ENCODE measurements around the gene PRKCB.

The PRKCB gene

DNA sequence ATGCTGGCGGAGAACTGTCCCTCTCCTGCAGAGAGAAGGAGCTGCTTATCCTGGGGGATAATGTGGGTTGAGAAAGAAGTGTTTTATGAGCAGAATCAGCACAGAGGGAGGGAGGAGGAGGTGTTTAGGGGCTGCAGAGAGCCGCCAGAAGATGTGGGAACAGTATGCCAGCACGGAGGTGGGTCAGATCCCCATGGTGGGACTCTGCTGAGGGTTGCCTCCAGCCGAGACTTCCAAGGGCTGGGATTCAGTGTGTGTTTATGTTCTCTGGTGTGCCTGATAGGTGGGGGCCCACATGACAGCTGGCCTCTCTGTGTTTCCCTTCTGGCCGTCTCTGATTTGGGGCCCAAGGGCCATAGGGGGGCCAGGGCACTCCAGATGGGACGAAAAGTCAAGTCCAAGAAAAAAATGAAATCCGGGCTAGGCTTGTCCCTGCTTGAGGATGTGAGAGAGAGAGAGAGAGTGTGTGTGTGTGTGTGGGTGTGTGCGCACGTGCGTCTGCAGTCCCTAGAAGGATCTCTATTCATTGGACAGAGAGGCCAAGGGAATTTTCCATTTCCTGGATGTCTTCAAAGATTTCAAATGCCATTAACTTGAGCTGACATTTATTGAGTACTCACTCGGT, 21.6 kb downstream of the PRKCB start:
- Histone ChIP-seq H3K27me3 (ENCODE audit: control insufficient read depth, insufficient read depth, low read length) (no peaks in the 10 kb centered on the region), H3K4me1 (ENCODE audit: control insufficient read depth, insufficient read depth, low read length) (no peaks in the 10 kb centered on the region), H3K36me3 (ENCODE audit: control insufficient read depth, insufficient read depth, low read length) (no peaks in the 10 kb centered on the region), H3K9me3 (ENCODE audit: control insufficient read depth, low read length) (no peaks in the 10 kb centered on the region), H3K9ac (ENCODE audit: low read length) (no peak overlapping the region), H3K4me3 (ENCODE audit: low read length) (no peak overlapping the region)

DNA sequence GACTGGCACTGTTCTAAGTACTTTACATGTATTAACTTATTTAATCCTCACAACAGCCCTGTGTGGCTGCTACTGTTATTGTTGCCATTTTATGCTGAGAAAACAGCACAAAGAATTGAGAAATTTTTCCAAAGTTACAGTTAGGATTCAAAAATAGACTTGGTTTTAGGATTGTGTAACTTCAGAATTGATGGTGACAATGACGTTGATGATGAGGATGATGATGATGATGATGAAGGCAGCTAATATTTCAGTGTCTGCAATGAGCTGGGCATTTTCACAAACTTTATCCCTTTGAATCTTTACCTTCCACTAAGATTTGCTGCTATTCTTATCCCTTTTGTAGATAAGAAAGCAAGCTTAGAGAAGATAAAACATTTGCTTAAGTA, 22.1 kb downstream of the PRKCB start:
- no peak overlapping the region for H3K9ac ChIP-seq (ENCODE audit: low read length)
- H3K9me3 ChIP-seq (ENCODE audit: control insufficient read depth, low read length) = no peaks in the 10 kb centered on the region
- H3K36me3 ChIP-seq (ENCODE audit: control insufficient read depth, insufficient read depth, low read length) = no peaks in the 10 kb centered on the region
- no peaks in the 10 kb centered on the region for H3K27me3 ChIP-seq (ENCODE audit: control insufficient read depth, insufficient read depth, low read length)
- H3K4me3 ChIP-seq (ENCODE audit: low read length) = no peak overlapping the region
- H3K4me1 ChIP-seq (ENCODE audit: control insufficient read depth, insufficient read depth, low read length) = no peaks in the 10 kb centered on the region

DNA sequence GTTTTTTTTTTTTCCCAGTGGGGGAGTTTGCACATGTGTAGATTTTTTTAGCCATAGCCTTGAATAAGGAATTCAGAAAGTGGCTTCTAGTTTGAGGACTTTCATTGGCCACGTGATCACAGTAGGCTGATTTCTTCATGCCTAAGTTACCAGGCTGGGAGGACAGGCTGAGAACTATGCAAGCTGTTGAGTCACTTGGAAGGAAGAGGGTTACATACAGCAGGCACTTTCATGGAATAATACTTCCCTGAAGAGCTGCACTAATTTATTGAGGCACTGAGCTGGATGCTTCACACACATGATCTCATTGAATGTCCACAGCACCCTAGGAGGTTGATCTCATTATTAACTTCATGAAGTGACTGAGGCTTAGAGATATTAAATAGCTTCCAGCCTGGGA, 22.8 kb downstream of the PRKCB start:
- Histone ChIP-seq H3K27me3 (ENCODE audit: control insufficient read depth, insufficient read depth, low read length) (no peaks in the 10 kb centered on the region), H3K4me1 (ENCODE audit: control insufficient read depth, insufficient read depth, low read length) (no peaks in the 10 kb centered on the region)

DNA sequence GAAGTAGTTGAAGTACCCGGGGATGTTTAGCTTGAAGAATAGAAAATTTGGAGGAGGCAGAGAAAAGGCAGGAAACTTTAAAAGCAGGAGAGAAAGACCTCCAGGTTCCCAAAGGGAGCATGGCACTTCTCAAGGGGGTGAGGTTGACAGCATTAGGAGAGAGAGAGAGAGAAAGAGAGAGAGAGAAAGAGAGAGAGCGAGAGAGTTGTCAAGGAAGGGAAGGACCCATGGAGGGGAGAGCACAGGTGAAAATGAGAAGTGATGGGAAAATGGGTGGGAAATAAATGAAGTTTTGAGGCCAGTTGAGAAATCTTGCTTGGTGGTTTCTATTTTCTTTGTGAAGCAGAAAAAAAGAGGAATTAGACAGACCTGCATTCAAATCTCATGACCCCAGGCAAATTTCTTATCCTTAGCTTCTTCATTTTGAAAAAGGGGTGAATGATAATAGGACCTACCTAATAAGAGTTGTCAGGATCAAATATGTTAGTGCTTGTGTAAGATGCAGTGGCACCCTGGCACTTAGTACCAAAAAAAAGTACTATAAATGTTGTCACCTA, 24.0 kb downstream of the PRKCB start:
- Histone ChIP-seq H3K9me3 (ENCODE audit: control insufficient read depth, low read length) (no peaks in the 10 kb centered on the region), H3K4me1 (ENCODE audit: control insufficient read depth, insufficient read depth, low read length) (no peaks in the 10 kb centered on the region)

More for the DNA sequence above, 22.8 kb downstream of the PRKCB start:
- Histone ChIP-seq H3K9me3 (ENCODE audit: control insufficient read depth, low read length) (no peaks in the 10 kb centered on the region), H3K9ac (ENCODE audit: low read length) (no peak overlapping the region), H3K4me3 (ENCODE audit: low read length) (no peak overlapping the region), H3K36me3 (ENCODE audit: control insufficient read depth, insufficient read depth, low read length) (no peaks in the 10 kb centered on the region)

DNA sequence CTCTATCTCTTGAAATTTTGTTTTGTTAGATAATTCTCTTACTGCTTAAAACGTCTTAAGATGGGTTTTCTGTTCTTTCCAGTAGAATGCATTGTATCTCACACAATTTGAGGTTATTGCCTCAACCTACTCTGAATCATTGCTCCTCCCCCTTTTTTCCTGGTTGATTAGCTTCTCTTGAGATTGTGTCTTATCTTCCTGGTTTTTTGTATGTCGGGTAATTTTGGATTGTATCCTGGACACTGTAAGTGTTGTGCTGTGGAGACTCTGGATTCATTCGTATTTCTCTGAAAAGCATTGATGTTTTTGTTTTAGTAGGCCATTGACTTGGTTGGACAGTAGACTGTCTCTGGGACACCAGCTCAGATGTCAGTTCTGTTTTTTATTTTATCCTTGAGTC, 26.1 kb downstream of the PRKCB start:
- Histone ChIP-seq H3K4me1 (ENCODE audit: control insufficient read depth, insufficient read depth, low read length) (no peaks in the 10 kb centered on the region), H3K4me3 (ENCODE audit: low read length) (no peak overlapping the region), H3K9me3 (ENCODE audit: control insufficient read depth, low read length) (no peaks in the 10 kb centered on the region), H3K9ac (ENCODE audit: low read length) (no peak overlapping the region), H3K36me3 (ENCODE audit: control insufficient read depth, insufficient read depth, low read length) (no peaks in the 10 kb centered on the region), H3K27me3 (ENCODE audit: control insufficient read depth, insufficient read depth, low read length) (no peaks in the 10 kb centered on the region)

More for the DNA sequence above, 24.0 kb downstream of the PRKCB start:
- Histone ChIP-seq H3K36me3 (ENCODE audit: control insufficient read depth, insufficient read depth, low read length) (no peaks in the 10 kb centered on the region), H3K27me3 (ENCODE audit: control insufficient read depth, insufficient read depth, low read length) (no peaks in the 10 kb centered on the region), H3K9ac (ENCODE audit: low read length) (no peak overlapping the region), H3K4me3 (ENCODE audit: low read length) (no peak overlapping the region)

DNA sequence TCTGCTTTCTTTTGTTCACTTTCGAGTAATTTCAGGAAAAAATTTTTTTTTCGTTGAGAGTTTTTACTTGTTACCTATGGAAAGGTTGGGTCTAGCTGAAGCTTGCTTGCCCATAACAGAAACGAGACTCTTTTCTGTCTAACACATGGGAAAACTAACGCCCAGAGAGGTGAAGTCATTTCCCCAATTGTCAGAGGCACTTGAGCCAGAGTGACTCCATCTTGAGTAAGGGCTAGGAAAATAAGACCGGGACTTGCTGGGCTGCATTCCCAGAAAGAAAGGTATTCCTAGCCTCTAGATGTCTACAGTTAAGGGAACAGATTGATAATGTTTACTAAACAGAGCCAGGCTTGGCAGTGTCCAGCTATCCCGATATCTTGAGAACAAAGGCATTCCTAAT, 26.8 kb downstream of the PRKCB start:
- no peaks in the 10 kb centered on the region for H3K4me1 ChIP-seq (ENCODE audit: control insufficient read depth, insufficient read depth, low read length)
- H3K36me3 ChIP-seq (ENCODE audit: control insufficient read depth, insufficient read depth, low read length) = no peaks in the 10 kb centered on the region
- no peaks in the 10 kb centered on the region for H3K9me3 ChIP-seq (ENCODE audit: control insufficient read depth, low read length)
- H3K4me3 ChIP-seq (ENCODE audit: low read length) = no peak overlapping the region
- H3K9ac ChIP-seq (ENCODE audit: low read length) = no peak overlapping the region
- H3K27me3 ChIP-seq (ENCODE audit: control insufficient read depth, insufficient read depth, low read length) = no peaks in the 10 kb centered on the region

DNA sequence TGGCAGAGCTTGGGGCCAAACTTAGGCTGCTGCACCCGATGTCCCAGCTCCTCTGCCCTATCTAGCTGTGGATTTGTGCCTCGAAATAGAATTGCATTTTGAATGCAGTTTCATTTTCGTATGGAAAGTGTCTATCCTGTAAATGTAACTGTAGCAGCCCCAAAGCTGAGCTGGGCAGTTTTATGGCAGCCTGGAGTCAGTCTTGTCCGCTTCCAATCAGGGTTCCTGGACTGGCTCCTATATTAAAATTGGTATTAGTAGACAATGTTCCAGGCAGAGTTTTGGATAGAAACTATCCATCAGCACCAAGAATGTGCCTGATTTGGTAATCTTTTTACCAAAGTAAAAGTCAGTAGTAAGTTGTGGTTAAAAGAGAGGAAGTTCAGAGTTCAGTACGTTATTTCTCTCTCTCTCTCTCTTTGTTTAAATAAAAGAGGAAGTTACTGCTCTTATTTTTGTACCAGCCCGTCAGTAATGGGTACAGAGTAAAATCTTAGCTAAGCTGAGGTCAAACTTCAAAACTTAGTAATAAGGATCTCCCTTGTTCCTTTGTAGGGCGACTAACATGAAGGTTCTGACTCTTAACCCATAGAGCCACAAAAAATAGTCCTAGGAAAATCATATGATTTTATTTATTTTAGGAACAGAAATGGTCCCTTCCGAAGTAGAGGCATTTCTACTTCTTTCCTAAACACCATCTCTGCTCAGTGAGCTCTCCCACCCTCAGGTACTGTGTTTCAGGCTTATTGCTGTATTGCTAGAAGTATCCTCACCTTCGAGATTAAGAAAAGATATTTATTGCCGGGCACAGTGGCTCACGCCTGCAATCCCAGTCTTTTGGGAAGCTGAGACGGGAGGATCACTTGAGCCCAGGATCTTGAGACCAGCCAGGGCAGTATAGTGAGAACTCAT, 28.0 kb downstream of the PRKCB start:
- no peaks in the 10 kb centered on the region for H3K27me3 ChIP-seq (ENCODE audit: control insufficient read depth, insufficient read depth, low read length)
- H3K4me1 ChIP-seq (ENCODE audit: control insufficient read depth, insufficient read depth, low read length) = no peaks in the 10 kb centered on the region
- no peaks in the 10 kb centered on the region for H3K9me3 ChIP-seq (ENCODE audit: control insufficient read depth, low read length)
- no peak overlapping the region for H3K4me3 ChIP-seq (ENCODE audit: low read length)
- no peaks in the 10 kb centered on the region for H3K36me3 ChIP-seq (ENCODE audit: control insufficient read depth, insufficient read depth, low read length)
- no peak overlapping the region for H3K9ac ChIP-seq (ENCODE audit: low read length)

DNA sequence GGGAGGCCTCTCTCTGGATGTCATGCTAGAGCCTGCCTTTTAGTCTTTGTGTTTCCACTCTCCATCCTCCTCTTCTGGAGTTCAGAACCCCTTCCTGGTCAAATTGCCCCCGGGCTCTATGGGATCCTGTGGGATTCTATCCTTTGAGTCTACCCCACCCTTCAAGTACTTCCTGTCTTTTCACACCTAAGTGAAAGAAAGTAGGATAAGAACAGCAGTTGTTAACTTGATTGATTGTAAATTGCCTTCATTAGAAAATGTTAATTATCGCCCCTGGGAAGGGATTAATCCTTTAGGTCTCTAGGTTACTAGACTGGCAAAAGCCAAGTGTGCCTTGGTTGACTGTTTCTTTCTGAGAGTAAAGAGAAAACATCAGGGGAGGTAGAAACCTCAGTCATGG, 30.1 kb downstream of the PRKCB start:
- Histone ChIP-seq H3K36me3 (ENCODE audit: control insufficient read depth, insufficient read depth, low read length) (no peaks in the 10 kb centered on the region), H3K4me1 (ENCODE audit: control insufficient read depth, insufficient read depth, low read length) (no peaks in the 10 kb centered on the region), H3K27me3 (ENCODE audit: control insufficient read depth, insufficient read depth, low read length) (no peaks in the 10 kb centered on the region), H3K4me3 (ENCODE audit: low read length) (no peak overlapping the region), H3K9ac (ENCODE audit: low read length) (no peak overlapping the region), H3K9me3 (ENCODE audit: control insufficient read depth, low read length) (no peaks in the 10 kb centered on the region)

DNA sequence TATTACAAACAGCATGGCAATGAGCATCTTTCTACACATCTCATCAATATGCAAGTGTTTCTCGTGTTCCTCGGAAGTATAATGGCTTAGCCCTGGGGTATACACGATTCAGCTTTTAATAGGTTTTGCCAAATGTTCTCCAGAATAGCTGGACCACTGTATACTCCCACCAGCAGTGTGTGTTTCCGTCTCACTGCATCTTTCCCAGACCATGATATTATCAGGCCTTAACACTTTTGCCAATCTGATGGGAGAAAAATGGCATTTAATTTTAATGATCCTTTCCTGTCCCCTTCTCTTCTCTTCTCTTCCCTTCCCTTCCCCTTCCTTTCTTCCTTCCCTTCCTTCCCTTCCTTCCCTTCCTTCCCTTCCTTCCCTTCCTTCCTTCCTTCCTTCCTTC, 30.8 kb downstream of the PRKCB start:
- Histone ChIP-seq H3K27me3 (ENCODE audit: control insufficient read depth, insufficient read depth, low read length) (no peaks in the 10 kb centered on the region), H3K4me1 (ENCODE audit: control insufficient read depth, insufficient read depth, low read length) (no peaks in the 10 kb centered on the region), H3K36me3 (ENCODE audit: control insufficient read depth, insufficient read depth, low read length) (no peaks in the 10 kb centered on the region), H3K9me3 (ENCODE audit: control insufficient read depth, low read length) (no peaks in the 10 kb centered on the region), H3K9ac (ENCODE audit: low read length) (no peak overlapping the region), H3K4me3 (ENCODE audit: low read length) (no peak overlapping the region)

DNA sequence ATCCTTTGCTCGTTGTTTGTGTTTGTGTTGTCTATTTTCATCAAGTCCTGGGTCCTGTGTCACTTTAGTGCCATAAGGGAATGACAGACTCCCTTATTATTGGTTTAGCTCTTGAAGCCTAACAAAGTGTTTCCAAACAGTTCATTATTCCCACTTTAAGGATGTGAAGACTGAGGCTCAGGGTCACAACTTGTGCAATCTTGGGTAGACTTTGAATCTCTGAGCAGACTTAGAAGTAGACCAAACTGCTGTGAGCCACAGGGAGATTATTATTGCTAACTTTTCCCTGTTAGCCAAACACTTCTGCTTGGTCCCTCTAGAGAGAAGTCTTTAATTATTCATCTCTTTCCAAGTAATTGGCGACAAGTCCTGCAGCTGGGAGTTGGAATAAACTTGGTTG, 31.8 kb downstream of the PRKCB start:
- no peaks in the 10 kb centered on the region for H3K9me3 ChIP-seq (ENCODE audit: control insufficient read depth, low read length)
- H3K36me3 ChIP-seq (ENCODE audit: control insufficient read depth, insufficient read depth, low read length) = no peaks in the 10 kb centered on the region
- no peaks in the 10 kb centered on the region for H3K27me3 ChIP-seq (ENCODE audit: control insufficient read depth, insufficient read depth, low read length)
- no peak overlapping the region for H3K9ac ChIP-seq (ENCODE audit: low read length)
- no peak overlapping the region for H3K4me3 ChIP-seq (ENCODE audit: low read length)
- H3K4me1 ChIP-seq (ENCODE audit: control insufficient read depth, insufficient read depth, low read length) = no peaks in the 10 kb centered on the region

DNA sequence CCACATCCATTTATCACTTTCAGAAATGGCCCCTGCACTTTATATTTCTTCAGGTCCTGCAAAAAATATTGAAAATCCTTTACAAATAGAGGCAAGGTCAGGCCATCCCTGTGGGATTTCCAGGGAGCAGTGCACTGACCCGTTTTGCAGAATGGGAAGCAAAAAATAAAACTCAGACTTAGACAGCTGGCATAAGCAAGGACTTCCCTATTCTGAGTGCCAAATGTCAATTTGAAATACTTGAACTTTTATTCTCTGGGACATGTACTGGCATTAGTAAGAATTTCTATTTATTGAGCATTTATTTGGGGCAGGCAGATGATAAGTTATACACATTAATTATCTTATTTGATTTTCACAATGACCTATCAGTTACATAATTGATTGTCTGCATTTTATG, 32.4 kb downstream of the PRKCB start:
- no peak overlapping the region for H3K4me3 ChIP-seq (ENCODE audit: low read length)
- no peaks in the 10 kb centered on the region for H3K27me3 ChIP-seq (ENCODE audit: control insufficient read depth, insufficient read depth, low read length)
- no peaks in the 10 kb centered on the region for H3K36me3 ChIP-seq (ENCODE audit: control insufficient read depth, insufficient read depth, low read length)
- H3K9me3 ChIP-seq (ENCODE audit: control insufficient read depth, low read length) = no peaks in the 10 kb centered on the region
- no peak overlapping the region for H3K9ac ChIP-seq (ENCODE audit: low read length)
- no peaks in the 10 kb centered on the region for H3K4me1 ChIP-seq (ENCODE audit: control insufficient read depth, insufficient read depth, low read length)

DNA sequence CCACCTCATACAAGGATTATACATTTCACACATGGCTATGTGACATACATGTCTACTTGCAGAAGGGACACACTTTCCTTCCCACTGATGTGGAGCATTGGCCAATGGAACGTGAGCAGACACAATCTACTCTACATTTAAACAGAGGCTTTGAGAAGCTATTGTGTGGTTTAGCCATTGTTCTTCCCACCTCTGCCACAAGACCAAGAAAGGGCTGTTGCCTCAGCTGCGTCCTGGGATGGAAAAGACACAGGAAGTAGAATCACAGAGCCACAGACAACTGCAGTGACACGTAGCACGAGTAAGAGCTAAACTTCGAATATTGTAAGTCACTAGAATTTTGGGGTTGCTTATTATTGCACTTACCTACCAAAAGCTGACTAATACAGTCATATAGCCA, 33.3 kb downstream of the PRKCB start:
- H3K4me3 ChIP-seq (ENCODE audit: low read length) = no peak overlapping the region
- H3K36me3 ChIP-seq (ENCODE audit: control insufficient read depth, insufficient read depth, low read length) = no peaks in the 10 kb centered on the region
- no peak overlapping the region for H3K9ac ChIP-seq (ENCODE audit: low read length)
- no peaks in the 10 kb centered on the region for H3K4me1 ChIP-seq (ENCODE audit: control insufficient read depth, insufficient read depth, low read length)
- H3K27me3 ChIP-seq (ENCODE audit: control insufficient read depth, insufficient read depth, low read length) = no peaks in the 10 kb centered on the region
- no peaks in the 10 kb centered on the region for H3K9me3 ChIP-seq (ENCODE audit: control insufficient read depth, low read length)
